ENCODE data around the gene LMBR1. TPM values are rescaled to one million over a fixed set of nuclear protein-coding genes. Genes with fewer than 3 reads are reported as not detected.

Gene LMBR1
- total RNA-seq, 6 experiments from 2014 or later = 33.1 to 37.8 (median 36.1) TPM

DNA sequence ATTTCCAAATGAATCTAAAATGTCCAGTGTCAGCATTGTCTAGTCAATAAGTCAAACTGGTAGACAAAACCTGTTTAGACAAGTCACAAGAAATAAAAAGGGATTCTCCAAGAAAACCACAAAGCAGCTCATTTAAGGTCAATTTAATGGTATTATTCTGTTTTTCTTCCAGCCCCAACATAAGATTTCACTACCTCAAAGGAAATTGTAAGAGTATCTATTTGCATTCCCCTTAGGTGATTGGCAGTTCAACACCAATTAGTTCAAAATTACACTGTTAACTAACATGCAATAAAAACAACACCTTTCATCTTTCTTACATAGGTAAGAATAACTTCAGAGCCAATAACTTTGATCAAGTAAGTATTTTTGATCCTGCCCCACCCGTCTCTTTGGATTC lies 146.1 kb downstream of the LMBR1 start:
- no peaks in the 10 kb centered on the region for H3K4me1 Mint-ChIP-seq (ENCODE audit: low read depth)
- no peak for DNase-seq
- 0 out of 2 replicates have a peak, but pooled peaks cover 7% of the 10 kb centered on the region for H3K36me3 Mint-ChIP-seq (ENCODE audit: low read depth)
- TF ChIP-seq, protein P1, sequence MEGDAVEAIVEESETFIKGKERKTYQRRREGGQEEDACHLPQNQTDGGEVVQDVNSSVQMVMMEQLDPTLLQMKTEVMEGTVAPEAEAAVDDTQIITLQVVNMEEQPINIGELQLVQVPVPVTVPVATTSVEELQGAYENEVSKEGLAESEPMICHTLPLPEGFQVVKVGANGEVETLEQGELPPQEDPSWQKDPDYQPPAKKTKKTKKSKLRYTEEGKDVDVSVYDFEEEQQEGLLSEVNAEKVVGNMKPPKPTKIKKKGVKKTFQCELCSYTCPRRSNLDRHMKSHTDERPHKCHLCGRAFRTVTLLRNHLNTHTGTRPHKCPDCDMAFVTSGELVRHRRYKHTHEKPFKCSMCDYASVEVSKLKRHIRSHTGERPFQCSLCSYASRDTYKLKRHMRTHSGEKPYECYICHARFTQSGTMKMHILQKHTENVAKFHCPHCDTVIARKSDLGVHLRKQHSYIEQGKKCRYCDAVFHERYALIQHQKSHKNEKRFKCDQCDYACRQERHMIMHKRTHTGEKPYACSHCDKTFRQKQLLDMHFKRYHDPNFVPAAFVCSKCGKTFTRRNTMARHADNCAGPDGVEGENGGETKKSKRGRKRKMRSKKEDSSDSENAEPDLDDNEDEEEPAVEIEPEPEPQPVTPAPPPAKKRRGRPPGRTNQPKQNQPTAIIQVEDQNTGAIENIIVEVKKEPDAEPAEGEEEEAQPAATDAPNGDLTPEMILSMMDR (IDR thresholded peaks at IDR 0.05) = no peak
- H3K27me3 Mint-ChIP-seq (ENCODE audit: insufficient read depth) = no peaks in the 10 kb centered on the region
- H3K4me3 Mint-ChIP-seq = no peak overlapping the region
- H3K27ac Mint-ChIP-seq = no peak overlapping the region
- no peaks in the 10 kb centered on the region for H3K9me3 Mint-ChIP-seq

DNA sequence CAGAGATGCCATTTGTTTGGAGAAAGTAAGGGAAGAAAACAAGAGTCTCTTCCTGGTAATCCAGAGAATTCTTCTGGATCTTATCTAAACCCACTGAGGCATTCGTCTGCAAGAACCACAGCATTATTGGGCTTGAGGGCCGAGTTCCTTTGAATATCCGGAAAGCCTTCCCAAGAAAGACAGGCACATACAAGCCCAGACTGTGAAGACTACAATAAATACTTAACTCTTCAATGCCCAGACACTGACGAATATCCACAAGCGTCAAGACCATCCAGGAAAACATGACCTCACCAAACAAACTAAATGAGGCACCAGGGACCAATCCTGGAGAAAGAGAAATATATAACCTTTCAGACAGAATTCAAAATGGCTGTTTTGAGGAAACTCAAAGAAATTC lies 153.4 kb downstream of the LMBR1 start:
- H3K4me3 Mint-ChIP-seq = no peak overlapping the region
- H3K27ac Mint-ChIP-seq = no peak overlapping the region
- TF ChIP-seq, protein P1 (IDR thresholded peaks at IDR 0.05) = no peak
- H3K9me3 Mint-ChIP-seq = no peaks in the 10 kb centered on the region
- H3K27me3 Mint-ChIP-seq (ENCODE audit: insufficient read depth) = no peaks in the 10 kb centered on the region
- DNase-seq = no peak
- no peaks in the 10 kb centered on the region for H3K4me1 Mint-ChIP-seq (ENCODE audit: low read depth)
- peaks cover 8% of the 10 kb centered on the region for H3K36me3 Mint-ChIP-seq (ENCODE audit: low read depth)

DNA sequence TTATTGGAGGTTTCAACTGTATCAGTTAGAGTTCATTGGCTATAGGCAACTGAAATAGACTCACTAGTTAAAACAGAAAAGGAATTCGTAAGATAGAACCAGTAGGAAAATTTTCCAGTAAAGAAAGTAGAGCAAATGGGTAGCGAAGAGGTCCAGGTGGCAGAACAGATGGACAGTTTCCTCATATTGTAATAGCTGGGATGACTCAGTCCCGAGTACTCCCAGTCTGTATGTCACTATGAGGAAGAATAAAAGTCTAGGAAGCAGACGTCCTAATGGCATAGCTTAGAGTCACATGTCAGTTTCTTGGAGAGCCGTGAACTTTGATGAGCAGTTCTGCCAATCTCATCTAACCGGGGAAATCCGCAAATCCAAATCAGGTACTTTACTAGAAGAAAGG lies 157.1 kb downstream of the LMBR1 start:
- Mint-ChIP-seq H3K27me3 (ENCODE audit: insufficient read depth) (no peaks in the 10 kb centered on the region), H3K4me3 (no peak overlapping the region), H3K27ac (no peak overlapping the region), H3K9me3 (peaks cover 17% of the 10 kb centered on the region; the same call in 1 of the 2 replicates), H3K4me1 (ENCODE audit: low read depth) (peaks cover 24% of the 10 kb centered on the region), H3K36me3 (ENCODE audit: low read depth) (peaks cover 19% of the 10 kb centered on the region)
- no peak for DNase-seq
- TF ChIP-seq, protein P1 (IDR thresholded peaks at IDR 0.05) = no peak

DNA sequence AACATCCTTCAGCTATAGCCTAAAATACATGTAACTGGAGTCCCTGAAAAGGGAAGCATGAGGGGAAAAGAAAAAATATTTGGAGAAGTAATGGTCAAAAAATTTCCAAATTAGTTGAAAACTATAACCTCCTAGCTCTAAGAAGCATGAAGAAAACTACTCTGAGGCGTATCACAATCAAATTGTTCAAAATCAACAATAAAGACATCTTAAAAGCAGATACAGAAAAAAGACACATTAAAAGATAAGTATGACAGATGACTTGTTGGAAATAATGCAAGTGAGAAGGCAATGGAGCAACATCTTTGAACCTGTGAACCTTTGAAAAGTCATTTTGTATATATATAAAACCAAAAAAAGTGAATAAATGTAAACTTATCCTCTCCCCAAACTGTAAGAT lies 159.3 kb downstream of the LMBR1 start:
- H3K36me3 Mint-ChIP-seq (ENCODE audit: low read depth) = peaks cover 19% of the 10 kb centered on the region
- no peaks in the 10 kb centered on the region for H3K27me3 Mint-ChIP-seq (ENCODE audit: insufficient read depth)
- TF ChIP-seq, protein P1 (IDR thresholded peaks at IDR 0.05) = no peak
- peaks cover 17% of the 10 kb centered on the region; the same call in 1 of the 2 replicates for H3K9me3 Mint-ChIP-seq
- peaks cover 34% of the 10 kb centered on the region for H3K4me1 Mint-ChIP-seq (ENCODE audit: low read depth)
- no peak for DNase-seq
- no peak overlapping the region for H3K4me3 Mint-ChIP-seq
- H3K27ac Mint-ChIP-seq = no peak overlapping the region

DNA sequence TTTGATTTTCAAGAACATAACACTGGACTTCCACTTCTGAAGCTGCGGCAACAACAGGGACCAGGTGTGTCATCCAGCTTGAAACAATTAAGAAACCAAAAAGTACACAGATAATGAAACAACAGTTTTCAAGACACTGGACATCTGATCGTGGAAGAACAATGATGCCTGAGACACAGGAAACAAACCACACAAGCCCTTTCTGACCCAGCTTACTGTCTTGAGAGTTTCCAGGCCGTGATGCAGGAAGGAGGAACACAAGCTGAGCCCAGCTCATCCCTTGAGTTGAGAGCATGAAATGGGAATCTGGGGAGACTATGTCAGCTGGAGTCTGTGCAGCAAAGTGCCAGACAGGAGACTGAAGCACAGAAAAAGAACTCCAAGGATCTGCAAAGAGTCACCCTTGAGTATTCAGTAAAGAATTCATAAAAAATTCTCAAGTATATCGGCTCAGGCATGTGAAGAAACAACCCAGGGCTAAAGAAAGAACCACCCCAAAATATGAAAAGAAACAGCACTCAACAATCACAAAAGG lies 160.8 kb downstream of the LMBR1 start:
- TF ChIP-seq, protein P1 (IDR thresholded peaks at IDR 0.05) = no peak
- peaks cover 17% of the 10 kb centered on the region; the same call in 1 of the 2 replicates for H3K9me3 Mint-ChIP-seq
- H3K27ac Mint-ChIP-seq = peak overlapping the region; percentile 74
- no peaks in the 10 kb centered on the region for H3K27me3 Mint-ChIP-seq (ENCODE audit: insufficient read depth)
- H3K4me1 Mint-ChIP-seq (ENCODE audit: low read depth) = peaks cover 34% of the 10 kb centered on the region
- peaks cover 19% of the 10 kb centered on the region for H3K36me3 Mint-ChIP-seq (ENCODE audit: low read depth)
- H3K4me3 Mint-ChIP-seq = peak overlapping the region; percentile 75
- DNase-seq = peak; percentile 31
